ENCODE results near the gene STXBP2.

The STXBP2 gene

DNA sequence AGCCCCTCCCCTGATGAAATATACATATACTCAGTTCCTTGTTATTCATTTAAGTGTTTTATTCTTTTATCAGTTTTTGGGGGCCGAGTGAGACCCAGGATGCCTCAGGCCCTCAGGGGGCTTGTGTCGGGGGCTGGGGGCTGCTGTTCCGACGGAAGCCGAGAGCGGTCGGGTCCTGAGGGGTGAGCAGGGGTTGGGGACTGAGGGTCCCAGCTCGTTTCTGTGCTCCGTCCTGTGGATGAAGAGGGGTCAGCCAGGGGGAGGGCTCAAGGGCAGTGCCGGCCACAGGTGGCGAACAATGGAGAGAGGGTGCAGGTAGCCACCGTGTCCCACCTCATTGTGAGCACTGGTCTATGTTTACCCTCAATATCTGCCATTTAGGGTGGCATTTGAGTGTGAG lies 5.3 kb upstream of the STXBP2 start:
- TF ChIP-seq, protein P1, sequence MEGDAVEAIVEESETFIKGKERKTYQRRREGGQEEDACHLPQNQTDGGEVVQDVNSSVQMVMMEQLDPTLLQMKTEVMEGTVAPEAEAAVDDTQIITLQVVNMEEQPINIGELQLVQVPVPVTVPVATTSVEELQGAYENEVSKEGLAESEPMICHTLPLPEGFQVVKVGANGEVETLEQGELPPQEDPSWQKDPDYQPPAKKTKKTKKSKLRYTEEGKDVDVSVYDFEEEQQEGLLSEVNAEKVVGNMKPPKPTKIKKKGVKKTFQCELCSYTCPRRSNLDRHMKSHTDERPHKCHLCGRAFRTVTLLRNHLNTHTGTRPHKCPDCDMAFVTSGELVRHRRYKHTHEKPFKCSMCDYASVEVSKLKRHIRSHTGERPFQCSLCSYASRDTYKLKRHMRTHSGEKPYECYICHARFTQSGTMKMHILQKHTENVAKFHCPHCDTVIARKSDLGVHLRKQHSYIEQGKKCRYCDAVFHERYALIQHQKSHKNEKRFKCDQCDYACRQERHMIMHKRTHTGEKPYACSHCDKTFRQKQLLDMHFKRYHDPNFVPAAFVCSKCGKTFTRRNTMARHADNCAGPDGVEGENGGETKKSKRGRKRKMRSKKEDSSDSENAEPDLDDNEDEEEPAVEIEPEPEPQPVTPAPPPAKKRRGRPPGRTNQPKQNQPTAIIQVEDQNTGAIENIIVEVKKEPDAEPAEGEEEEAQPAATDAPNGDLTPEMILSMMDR (conservative IDR thresholded peaks at IDR 0.05; ENCODE audit: low read depth, low read length) = no peak
- H3K4me2 ChIP-seq = no peak overlapping the region
- H3K36me3 ChIP-seq (ENCODE audit: insufficient read depth) = no peaks in the 10 kb centered on the region
- no peak overlapping the region for H3K9ac ChIP-seq
- no peaks in the 10 kb centered on the region for H4K20me1 ChIP-seq (ENCODE audit: insufficient read depth)
- H3K27ac ChIP-seq = no peak overlapping the region
- H2AFZ ChIP-seq (ENCODE audit: low read depth) = no peak overlapping the region
- H3K4me3 ChIP-seq (IDR thresholded peaks at IDR 0.05; ENCODE audit: insufficient read depth, low read depth, low read length) = no peak overlapping the region
- no peaks in the 10 kb centered on the region for H3K27me3 ChIP-seq (ENCODE audit: insufficient read depth, low read depth)
- H3K79me2 ChIP-seq (ENCODE audit: insufficient read depth, low read depth) = peaks cover 40% of the 10 kb centered on the region
- H3K4me1 ChIP-seq (ENCODE audit: low read depth, poor library complexity, severe bottlenecking) = peaks cover 13% of the 10 kb centered on the region

DNA sequence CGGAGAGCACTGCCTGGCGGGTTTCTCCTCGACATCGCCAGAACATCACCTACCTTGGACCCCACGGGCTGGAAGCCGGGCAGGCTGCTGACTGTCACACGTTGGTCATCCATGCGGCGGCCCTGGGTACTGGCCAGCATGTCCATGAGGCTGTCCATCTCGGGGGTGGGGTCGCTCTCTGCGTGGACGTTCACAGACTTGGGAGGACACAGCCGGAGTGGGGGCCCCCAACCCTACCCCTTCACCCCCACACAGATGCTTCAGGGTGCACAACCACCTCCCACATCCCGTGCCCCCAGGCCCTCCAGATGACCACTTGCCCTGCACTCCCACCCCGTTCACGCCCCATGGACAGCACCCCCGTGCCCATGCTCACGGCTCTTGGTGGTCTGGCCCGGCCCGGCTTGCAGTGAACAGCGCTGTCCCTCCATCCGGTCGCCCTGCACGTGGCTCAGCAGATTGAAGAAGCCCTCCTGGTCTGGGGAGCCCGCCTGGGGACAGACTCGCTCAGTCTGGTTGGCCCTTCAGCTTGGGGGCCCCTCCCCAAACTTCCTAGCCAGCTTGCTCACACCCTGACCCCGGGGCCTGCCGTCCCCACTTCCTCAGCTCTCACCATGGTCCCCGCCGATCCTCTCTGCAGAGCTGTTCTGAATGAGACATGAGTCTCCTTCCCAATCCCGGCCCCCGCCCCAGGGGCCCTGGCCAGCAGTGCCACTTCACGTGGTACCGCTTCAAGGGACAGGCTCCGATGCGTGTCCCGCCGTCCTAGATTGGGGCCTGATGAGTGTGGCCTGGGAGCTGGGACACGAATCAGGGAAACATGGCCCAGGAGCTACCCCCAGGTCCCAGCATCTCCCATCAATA lies 4.3 kb upstream of the STXBP2 start:
- no peaks in the 10 kb centered on the region for H3K36me3 ChIP-seq (ENCODE audit: insufficient read depth)
- H3K4me2 ChIP-seq = no peak overlapping the region
- H3K4me3 ChIP-seq (IDR thresholded peaks at IDR 0.05; ENCODE audit: insufficient read depth, low read depth, low read length) = no peak overlapping the region
- H3K27ac ChIP-seq = no peak overlapping the region
- H3K9ac ChIP-seq = no peak overlapping the region
- H2AFZ ChIP-seq (ENCODE audit: low read depth) = no peak overlapping the region
- peaks cover 16% of the 10 kb centered on the region for H3K4me1 ChIP-seq (ENCODE audit: low read depth, poor library complexity, severe bottlenecking)
- TF ChIP-seq, protein P1 (conservative IDR thresholded peaks at IDR 0.05; ENCODE audit: low read depth, low read length) = no peak
- peaks cover 32% of the 10 kb centered on the region for H3K79me2 ChIP-seq (ENCODE audit: insufficient read depth, low read depth)
- no peaks in the 10 kb centered on the region for H4K20me1 ChIP-seq (ENCODE audit: insufficient read depth)
- no peaks in the 10 kb centered on the region for H3K27me3 ChIP-seq (ENCODE audit: insufficient read depth, low read depth)

DNA sequence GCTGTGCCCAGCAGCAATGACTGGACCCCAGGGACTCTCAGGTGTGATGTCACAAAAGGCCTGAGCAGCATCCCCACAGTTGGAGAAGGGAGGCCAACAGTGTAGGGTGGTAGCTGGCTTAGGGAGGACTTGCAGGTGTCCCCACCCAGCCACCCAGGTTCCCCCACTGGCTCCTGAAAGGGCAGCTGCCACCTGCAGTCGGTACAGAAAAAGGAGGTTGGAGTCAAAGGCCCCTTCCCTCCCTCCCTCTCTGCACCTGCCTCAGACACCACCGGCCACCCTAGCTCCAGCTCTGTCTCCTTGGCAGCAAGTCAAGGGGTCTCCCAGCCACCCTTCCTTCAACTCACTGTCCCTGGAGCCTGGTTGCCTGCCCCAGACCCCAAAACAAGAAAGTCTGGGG lies 3.2 kb upstream of the STXBP2 start, which contains the start of gene PCP2:
Gene PCP2 (minus strand): TSS at position 22 of the 400 bp plus-strand sequence. CDS start 262 bp downstream, outside the sequence.
- no peak within 1 kb of the TSS for H3K27ac ChIP-seq
- H3K4me3 ChIP-seq (IDR thresholded peaks at IDR 0.05; ENCODE audit: insufficient read depth, low read depth, low read length) = no peak within 1 kb of the TSS
- TF ChIP-seq, protein P1 (conservative IDR thresholded peaks at IDR 0.05; ENCODE audit: low read depth, low read length) = no peak
- H3K9ac ChIP-seq = no peak within 1 kb of the TSS
- no peaks in the 10 kb centered on the region for H4K20me1 ChIP-seq (ENCODE audit: insufficient read depth)
- peaks cover 21% of the 10 kb centered on the region for H3K79me2 ChIP-seq (ENCODE audit: insufficient read depth, low read depth)
- no peaks in the 10 kb centered on the region for H3K27me3 ChIP-seq (ENCODE audit: insufficient read depth, low read depth)
- no peak within 1 kb of the TSS for H3K4me2 ChIP-seq
- H3K36me3 ChIP-seq (ENCODE audit: insufficient read depth) = no peaks in the 10 kb centered on the region
- H3K4me1 ChIP-seq (ENCODE audit: low read depth, poor library complexity, severe bottlenecking) = peaks cover 11% of the 10 kb centered on the region
- no peak within 1 kb of the TSS for H2AFZ ChIP-seq (ENCODE audit: low read depth)

DNA sequence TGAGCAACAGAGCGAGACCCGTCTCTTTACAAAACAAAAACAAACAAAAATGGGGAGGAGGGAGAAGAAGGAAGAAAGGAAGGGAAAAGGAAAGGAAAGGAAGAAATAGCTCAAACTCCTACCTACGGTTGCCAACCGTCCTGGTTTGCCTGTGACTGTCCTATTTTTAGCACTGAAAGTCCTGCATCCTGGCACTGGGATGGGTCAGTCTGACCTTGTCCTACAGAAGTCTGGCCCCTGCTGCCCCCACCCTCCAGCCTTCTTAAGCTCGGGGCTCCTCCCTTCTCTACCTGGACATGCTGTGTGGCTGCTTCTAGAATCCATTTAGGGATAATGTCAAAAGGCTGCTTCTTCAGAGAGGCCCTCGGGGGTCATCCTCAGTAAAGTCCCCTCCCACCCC lies 1.2 kb upstream of the STXBP2 start:
- H3K27me3 ChIP-seq (ENCODE audit: insufficient read depth, low read depth) = no peaks in the 10 kb centered on the region
- no peaks in the 10 kb centered on the region for H3K36me3 ChIP-seq (ENCODE audit: insufficient read depth)
- no peak overlapping the region for H2AFZ ChIP-seq (ENCODE audit: low read depth)
- H3K27ac ChIP-seq = no peak overlapping the region
- no peaks in the 10 kb centered on the region for H4K20me1 ChIP-seq (ENCODE audit: insufficient read depth)
- H3K4me1 ChIP-seq (ENCODE audit: low read depth, poor library complexity, severe bottlenecking) = peaks cover 7% of the 10 kb centered on the region
- H3K4me3 ChIP-seq (IDR thresholded peaks at IDR 0.05; ENCODE audit: insufficient read depth, low read depth, low read length) = no peak overlapping the region
- no peak overlapping the region for H3K9ac ChIP-seq
- no peak overlapping the region for H3K4me2 ChIP-seq
- TF ChIP-seq, protein P1 (conservative IDR thresholded peaks at IDR 0.05; ENCODE audit: low read depth, low read length) = no peak
- peaks cover 5% of the 10 kb centered on the region for H3K79me2 ChIP-seq (ENCODE audit: insufficient read depth, low read depth)

Data from KMS-11 (cell line).